Medulla oblongata (tissue), 1 donor: ENCODE data around the gene SLC25A48.
A peak's percentile ranks its signal among the peaks of the same experiment; 100 is the strongest.
"Not testable (repeated sequence)": the region's sequence is repeated elsewhere in the genome, so short reads cannot be mapped to it uniquely, and the experiment has no call there.

Experiments
- DNase-seq: peaks from one replicate; pipeline ENCODE4 v3.0.0-alpha.2; 2015; ENCODE audit errors: extremely low spot score

The SLC25A48 gene

DNA sequence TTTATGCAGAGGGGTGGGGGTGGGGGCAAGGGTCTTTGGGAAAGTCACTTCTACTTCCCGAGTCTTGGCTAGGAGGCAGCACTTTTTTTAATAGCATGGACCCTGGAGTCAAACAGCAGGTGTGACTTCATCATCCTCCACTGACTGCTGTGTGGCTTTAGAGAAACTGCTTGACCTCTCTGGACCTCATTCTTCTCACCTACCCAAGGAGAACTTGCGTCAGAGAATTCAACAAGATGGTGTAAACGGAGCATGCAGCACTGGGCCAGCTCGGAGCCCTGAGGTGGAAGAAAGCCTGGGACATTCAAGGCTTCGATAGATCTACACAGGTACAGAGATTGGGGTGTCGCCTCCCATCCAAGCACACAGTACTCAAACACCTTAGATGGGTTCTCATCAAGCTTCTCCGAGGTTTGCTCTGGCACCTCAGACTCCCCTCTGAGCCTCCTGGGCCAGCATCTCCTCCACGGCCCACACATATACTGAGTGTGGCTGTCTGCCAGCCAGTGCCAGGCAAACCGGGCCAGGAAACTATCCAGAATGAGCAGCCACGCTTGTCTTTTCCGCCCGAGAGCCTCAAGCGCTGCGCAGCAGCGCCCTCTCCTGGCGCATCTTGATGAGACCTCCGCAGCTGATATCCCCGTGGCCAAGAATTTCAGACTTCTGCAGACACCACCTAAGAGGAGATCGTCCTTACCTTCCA is 4.6 kb upstream of the SLC25A48 start:
- DNase-seq: peak; percentile 75

DNA sequence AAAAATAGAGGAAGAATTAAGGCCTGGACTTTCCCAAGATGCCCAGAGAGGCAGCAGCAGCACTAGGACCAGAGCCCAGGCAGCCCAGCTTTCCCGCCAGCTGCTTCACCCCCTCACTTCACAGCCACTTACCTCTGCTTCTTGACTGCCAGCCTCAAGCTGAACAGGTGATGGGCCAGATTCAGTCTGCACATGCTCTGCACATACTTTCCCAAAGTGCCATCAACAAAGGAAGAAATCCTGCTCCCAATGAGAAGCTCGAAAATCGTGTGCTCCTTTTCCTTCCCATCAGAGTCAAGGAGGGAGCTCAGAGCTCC is 4.1 kb upstream of the SLC25A48 start:
- no peak for DNase-seq

DNA sequence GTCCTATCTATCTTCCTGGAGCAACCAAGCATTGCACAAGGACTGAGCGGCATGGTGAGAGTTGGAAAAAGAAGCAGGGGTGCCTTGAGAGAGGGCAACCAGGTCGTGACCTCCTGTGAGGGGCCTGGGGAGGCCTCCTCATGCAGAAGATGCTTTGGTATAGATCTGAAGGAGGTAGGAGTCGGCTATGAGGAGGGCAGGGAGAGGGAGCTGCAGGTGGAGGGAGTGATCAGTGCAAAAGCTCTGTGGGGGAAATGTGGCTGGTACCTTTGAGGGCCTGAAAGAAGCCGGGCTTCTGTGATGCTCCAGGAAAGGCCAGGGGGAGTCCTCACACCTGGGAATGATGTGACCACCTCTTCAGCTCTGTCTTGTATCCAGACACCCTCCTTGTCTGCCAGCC is 3.6 kb upstream of the SLC25A48 start:
- DNase-seq: no peak

DNA sequence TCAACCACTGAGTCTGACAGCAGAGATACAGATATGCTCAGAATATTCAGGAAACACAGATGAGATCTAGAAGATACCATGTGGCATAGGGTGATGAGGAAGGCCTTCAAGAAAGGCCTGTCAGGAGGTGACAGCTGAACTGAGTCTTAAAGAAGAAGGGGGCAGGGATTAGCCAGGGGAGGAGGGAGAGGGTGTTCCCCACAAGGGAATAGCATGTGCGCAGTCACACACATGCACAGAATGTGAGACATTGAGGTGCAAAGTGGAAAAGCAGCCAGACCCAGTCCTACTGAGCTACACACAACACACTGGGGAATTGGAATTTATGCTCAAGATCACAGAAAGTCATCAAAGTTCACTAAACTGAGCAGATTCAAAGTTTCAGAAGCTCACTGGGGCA is 3.0 kb upstream of the SLC25A48 start:
- DNase-seq: no peak

DNA sequence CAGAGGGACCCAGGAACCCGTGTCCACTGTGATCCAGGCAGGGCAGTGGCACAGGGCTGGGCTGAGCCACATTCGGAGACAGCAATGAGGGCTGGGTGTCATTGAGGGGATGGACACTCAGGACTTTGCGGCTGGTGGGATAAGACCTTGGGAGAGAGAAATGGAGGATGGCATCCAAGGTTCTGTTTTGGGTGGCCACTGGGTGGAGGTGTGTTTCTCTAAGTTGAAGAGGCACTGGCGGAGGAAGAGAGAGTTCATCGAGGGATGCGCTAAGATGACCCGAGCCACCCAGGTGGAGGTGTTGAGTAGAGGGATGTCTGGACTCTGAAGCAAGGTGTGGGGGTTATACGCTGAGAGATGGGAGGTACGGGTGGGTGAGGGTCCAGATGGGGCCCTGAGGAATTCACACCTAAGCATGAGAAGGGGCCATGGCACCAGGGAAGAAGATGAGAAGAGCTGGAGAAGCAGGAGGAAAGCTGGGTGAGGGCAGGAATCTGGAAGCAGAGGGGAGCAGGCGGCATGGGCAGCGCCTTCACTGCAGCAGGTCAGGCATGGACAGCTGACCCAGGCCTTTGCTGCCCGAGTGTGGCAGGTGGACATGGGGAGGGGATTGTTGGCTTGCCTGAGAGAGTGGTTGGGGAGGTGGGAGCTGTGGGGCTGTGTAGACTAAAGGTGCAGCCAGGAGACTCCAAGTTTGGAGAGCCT is 2.5 kb upstream of the SLC25A48 start:
- no peak for DNase-seq

DNA sequence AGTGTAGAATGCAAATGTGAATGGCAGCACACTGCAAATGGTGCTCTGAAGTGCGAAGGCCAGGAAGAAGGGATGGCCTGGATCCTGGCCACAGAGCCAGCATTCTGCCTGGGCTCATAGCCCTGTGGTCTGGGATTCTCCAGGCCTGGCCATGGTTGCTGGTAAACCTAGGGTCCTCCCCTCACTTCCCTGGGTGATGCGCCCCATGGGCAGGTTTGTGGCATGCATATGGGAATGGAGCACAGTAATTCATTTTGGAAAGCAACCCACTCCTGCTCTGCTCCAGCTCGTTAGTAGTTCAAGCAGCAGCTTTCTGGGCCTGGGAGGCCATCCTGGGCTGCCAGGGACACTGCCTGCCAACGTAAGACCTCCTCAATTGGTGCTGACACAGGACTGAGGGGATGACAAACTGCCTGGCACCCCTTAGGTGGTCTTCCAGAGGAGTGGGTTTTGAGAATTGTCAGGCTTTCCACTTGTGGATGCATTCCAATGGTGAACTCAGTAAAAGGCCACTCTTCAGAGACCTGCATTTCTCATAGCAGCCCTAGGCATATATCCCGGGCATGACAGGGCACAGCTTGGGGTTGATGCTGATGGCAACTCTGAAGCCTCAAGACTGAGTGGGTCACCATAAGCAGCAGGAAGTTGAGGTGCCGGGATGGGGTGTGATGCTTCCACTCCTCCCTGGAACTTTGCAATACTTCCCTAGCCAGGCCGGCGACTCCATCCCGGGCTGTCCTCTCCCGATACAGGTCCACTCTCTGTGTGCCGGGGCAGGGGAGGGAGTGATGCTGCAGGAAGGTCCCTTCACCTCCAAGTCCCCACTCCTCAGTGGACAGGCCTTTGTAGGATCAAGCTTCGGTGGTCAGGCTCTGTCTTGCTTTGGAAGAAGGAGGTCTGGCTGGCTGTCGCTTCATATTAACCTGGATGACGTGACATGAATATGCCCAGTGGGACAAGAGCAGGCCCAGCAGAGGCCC is 1.2 kb upstream of the SLC25A48 start:
- peak; percentile 43 for DNase-seq

DNA sequence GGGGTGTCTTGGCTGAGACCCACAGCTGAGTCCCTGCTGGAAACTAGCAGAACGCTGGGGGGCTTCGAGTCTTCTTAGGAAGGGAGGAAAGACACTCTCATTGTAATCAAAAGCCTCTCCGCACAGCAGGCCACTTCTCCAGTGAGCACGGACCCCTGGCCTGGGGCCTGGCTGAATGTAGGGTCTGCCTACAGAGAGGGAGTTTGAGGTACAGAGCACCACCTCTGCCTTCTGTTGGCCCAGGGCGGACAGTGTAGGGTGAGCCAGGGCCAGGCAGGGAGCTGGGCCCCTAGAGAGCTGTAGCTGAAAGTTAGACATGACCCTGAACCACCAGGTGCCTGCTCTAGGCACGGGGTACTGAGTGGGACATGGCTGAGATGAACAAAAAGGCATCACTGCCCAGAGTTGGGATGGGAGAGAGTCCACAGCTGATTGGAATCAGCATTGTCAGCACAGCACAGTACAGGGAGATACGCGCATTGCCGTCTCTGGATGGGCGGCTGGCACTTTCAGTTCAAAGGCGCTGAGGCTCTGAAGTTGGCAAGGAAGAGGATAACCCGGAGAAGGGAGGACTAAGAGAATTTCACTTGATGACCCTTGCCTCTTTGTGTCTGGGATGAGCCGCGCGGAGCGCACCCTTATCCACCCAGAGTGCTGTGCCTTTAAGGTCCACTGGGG is 363 bp upstream of the SLC25A48 start:
- no peak for DNase-seq

DNA sequence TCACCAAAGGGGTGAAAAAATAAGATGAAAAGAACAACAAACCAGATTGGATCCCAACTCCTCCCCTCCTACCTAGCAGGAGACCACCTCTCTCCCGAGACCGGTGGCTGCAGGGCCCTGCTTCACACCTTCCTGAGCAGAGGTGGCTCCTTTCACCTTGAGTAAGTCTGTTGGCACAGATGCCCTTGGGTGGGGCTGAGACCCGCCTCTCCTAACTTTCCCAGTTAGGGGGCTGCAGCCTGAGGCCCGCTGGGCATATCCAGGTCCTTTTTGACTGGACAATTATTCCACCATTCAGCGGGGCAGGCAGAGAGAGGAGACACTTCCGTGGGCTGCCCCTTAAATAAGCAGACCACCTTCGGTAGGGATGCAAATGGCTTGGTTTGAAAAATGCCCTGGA is 1.3 kb downstream of the SLC25A48 start:
- no peak for DNase-seq

DNA sequence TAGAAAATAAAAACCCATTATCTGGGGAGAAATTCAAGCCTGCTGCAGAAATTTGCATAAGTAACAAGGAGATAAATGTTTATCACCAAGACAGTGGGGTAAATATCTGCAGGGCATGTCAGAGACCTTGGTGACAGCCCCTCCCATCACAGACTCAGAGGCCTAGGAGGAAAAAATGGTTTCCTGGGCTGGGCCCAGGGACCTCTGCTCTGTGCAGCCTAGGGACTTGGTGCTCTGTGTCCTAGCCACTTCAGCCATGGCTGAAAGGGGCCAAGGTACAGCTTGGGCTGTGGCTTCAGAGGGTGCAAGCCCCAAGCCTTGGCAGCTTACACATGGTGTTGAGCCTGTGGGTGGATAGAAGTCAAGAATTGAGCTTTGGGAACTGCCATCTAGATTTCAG is 3.9 kb downstream of the SLC25A48 start:
- DNase-seq: not testable (repeated sequence)

DNA sequence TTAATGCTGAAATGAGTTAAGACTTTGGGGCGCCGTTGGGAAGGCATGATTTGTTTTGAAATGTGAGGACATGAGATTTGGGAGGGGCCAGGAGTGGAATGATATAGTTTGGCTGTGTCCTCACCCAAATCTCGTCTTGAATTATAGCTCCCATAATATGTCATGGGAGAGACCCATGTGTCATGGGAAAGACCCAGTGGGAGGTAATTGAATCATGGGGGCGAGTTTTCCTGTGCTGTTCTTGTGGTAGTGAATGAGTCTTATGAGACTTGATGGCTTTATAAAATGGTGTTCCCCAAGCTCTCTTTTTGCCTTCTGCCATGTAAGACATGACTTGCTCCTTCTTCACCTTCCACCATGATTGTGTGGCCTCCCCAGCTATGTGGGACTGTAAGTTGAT is 5.1 kb downstream of the SLC25A48 start:
- DNase-seq: no peak

DNA sequence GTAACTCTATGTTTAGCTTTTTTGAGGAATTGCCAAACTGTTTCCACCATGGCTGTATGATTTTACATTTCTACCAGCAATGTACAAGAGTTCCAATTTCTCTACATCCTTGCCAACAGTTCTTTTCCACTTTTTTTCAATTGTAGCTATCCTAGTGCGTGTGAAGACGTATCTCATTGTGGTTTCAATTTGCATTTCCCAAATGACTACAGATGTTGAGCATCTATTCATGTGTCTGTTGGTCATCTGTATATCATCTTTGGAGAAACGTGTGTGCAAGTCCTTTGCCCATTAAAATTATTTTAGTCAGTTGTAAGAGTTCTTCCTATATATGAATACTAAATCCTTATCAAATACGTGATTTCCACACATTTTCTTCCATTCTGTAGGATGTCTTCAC is 6.5 kb downstream of the SLC25A48 start:
- no peak for DNase-seq

DNA sequence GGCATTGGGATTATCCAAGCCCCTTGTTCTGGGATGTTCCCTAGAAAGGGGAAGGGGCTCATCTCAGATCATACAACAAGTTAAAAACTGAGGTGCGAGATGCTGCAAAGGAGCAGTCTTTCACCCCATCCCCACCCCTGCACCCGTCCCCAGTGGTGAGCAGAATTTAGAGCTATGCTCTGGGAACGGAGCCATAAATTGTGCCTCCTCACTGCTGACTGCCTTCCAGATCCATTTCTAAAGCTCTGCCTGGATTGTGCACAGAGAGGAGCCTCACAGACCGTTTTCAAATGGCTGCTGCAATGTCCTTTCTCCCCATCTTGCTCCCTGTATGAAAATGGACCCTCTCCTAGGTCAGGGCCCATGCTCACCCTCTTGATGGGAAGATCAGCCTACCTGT is 8.3 kb downstream of the SLC25A48 start:
- DNase-seq: peak; percentile 63

DNA sequence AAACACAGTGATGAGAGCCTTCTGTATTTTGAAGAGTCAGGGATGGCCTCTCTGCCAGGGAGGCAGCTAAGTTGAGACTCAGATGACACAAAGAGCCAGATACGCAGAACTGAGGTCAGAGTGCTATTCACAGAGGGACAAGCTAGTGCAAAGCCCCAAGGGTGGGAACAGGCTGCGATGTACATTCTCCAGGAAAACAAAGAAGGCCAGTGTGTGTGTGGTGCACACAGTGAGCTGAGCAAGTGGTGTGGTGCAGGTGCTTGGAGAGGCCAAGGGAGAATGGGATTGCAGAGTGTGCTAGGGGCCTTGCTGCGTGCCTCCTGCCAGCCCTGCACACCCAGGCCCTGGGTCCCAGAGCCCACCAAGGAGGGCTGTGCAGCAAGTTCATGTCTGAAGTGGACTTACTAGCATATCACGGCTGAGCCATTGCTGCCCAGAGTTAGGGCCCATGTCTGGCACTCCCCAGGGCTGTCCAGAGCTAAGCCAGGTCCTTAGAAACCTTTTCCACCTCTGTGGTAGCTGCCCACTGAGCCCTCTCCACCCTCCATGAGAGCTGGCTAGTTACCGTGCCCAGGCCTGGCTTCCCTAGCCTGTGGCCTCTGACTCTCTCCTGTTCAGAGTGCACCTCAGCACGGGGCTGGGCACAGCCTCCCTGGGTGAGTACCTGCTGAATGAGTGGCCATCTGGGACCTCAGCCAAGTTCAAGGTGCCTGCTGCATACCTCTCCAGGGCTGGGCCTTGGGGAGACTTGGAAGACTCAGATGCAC is 9.3 kb downstream of the SLC25A48 start:
- DNase-seq: peak; percentile 77

DNA sequence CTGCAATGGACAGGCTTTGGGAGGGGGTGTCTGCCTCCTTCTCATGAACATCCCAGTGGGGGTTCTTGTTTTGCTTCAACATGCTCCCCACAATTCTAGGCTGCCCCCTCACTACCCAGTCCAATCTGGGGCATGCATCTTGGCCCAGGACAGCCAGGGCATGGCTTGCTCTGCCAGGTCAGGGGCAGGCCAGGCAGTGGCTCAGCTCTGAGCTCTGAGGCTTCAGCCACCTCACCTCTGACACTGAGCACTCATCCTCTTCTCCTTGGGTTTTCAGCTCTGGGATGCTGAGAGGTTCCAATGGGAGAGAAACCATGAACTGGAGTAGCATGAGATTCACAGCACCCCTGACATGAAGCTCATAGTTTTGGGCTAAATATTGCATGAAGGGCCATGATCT is 11.8 kb downstream of the SLC25A48 start:
- DNase-seq: no peak

DNA sequence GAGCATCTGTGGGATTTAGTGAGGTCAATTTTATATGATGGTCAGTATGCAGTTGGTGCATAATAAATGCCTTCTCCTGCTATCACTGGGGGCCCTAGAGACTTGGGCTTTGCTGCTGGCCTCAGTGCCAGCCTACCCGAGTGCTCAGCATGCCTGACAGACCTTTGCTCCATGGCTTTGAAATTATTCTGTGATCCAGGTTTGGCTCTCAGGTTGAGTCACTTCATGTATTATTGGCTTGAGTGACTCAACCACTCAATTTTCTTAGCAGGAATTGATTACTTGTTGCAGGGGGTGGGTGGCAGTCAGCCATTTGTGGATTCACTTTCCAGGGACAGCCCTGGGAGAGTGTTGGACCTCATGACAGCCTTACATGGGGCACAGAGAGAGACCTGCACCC is 13.5 kb downstream of the SLC25A48 start:
- no peak for DNase-seq

DNA sequence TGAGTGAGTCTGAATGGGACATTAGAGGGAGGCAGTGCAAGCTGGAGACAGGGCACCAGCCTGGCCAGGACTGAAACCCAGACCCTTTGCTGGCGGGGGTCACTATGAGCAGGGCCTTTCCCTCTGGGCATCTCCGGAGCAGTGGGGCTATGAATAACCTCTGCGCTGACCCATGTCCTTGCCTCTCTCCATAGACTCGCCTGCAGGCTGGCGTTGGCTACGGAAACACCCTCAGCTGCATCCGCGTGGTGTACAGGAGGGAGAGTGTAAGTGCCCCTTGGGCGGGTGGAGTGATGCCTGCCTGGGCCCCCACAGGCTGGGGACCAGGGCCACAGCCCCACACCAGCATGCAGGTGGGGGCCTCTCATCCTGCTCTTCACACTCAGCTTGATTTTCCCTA is 15.8 kb downstream of the SLC25A48 start:
- DNase-seq: no peak

DNA sequence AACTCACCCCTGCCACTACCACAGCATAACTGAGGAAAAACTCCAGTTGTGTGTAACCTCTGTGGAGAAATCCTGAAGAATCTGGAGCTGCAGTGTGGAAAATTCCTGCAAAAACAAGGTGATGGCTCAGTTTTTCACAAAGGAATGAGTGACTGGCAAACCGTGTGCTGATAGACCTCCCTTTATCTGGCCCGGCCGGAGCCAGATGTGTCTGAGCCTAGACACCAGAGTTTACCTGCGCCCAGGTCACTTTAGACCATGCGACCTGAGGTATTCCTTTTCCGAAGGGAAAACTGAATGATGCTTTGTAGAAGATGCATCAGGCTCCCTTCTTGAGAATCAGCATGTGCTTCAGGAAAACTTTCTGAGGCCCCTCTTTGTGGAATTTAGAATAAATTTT is 16.2 kb downstream of the SLC25A48 start:
- DNase-seq: no peak

DNA sequence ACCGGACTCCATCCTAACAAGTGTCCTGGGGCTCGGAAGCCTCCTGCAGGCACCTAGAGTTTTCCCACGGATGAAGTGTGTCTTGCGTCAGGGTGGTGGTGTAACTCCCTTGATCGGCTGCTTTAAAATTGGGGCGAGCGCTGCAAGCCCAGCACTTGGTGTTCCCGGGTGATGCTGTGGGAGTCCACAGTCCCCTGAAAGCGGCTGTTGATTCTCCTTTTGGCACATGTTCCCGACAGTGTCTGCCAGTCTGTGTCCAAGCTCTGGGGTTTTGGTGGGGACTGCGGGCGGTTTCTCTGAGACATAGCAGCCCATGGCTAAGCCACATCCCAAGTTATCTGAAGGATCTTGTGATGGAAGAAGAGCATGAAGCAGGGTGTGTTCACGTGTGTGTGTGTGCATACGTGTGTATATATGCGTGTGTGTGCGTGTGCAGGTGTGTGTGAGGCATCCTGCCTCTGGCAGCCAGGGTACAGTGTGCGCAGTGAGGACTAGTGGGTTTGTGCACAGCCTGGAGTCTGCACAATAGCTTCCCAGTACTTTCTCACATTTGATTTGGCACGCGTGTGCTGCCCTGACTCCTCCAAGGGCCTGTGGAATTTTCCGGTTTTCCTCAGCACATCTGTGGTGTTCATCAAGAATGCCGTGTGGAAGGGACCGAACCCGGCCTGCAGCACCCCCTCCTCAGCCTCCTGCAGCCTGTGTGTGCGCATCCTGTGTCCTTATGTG is 16.9 kb downstream of the SLC25A48 start:
- peak; percentile 26 for DNase-seq

DNA sequence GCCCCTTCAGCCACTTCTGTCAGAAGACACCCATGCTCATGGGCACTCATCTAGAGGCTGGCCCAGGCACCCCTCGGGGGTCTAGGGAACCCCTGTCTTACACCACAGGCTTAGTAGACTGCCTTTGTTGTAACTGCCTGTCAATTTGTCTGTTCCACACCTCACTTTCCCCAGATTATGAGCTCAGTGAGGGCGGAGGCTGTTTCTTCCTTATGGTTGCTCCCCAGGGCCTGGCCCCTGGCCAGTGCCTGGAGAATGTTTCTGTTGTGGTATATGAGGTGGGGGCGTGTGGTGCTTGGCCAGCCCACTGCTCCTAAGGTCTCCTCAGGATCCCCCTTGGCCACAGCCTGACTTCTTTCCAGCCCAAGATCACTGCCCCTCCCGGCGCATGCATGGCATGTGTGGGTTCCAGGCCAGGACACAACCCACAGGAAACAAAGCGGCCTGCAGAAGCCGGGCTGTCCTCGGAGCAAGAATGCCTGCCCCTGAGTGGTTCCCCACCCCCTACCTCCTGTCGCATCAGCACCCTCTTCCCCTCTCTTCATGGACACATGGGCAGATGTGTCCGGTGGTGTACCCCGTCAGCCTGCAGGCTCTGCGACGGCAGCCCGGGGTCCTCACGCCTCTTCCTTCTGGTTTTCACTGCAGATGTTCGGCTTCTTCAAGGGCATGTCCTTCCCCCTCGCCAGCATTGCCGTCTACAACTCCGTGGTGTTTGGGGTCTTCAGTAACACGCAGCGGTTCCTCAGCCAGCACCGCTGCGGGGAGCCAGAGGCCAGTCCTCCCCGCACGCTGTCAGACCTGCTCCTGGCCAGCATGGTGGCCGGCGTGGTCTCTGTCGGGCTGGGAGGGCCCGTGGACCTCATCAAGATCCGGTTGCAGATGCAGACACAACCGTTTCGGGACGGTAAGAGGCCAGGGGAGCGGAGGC is 17.7 kb downstream of the SLC25A48 start:
- no peak for DNase-seq
